Measurements from ENCODE around the gene AKIP1.
"Not testable (repeated sequence)": the region's sequence is repeated elsewhere in the genome, so short reads cannot be mapped to it uniquely, and the experiment has no call there.

AKIP1 gene, protein sequence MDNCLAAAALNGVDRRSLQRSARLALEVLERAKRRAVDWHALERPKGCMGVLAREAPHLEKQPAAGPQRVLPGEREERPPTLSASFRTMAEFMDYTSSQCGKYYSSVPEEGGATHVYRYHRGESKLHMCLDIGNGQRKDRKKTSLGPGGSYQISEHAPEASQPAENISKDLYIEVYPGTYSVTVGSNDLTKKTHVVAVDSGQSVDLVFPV
- 13.0 to 16.2 reads per million in 2 donors for total RNA-seq

DNA sequence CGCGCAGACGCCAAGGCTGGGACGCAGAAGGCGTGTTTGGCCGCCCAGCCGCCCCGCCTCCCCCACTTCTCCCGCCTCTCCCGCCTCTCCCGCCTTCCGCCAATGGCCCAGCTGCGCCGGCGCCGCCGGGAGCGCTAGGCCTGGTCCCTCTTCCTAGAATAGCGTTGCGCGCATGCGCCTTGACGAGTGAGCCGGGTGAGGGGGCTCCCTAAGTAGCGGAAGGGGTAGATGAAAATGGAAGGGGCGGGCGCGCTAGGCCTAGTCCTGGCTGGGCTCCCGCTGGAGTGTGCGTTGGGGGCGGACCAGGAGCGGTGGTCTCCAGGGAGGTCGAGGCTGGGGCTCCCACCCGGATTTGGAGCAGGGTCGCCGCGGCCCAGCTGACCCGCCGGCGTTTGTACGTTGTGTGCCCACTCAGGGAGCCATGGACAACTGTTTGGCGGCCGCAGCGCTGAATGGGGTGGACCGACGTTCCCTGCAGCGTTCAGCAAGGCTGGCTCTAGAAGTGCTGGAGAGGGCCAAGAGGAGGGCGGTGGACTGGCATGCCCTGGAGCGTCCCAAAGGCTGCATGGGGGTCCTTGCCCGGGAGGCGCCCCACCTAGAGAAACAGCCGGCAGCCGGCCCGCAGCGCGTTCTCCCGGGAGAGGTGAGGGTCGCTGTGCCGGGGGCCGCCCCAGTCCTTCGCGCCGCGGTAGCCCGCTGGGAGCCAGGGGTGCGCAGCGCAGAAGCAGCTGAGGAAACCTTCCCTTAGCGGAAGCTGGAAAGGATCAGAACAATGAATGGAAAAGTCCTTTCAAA lies at the start of gene AKIP1:
AKIP1 (plus strand) TSS at position 161 of the 795 bp plus-strand sequence; CDS start at position 422, 261 bp downstream.
- peak; percentile 76 for DNase-seq

DNA sequence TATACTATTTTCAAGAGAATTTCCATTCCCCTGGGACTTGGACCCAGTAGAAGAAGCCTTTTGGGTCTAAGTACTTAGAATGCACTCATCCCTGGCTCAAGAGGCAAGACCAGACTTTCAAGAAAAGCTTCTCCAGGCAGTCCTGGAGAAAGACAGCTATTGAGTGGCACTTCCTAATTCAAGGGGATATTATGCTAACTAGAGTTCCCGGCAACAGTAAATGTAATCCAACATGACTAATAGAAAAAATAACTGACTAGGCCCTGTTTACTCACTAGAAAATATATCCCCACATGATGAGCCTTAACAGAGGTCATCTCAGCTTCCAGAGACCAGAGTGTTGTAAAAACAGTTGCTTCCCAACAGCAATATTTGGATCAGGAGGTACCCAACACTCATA lies 47.2 kb upstream of the AKIP1 start:
- no peak for DNase-seq

DNA sequence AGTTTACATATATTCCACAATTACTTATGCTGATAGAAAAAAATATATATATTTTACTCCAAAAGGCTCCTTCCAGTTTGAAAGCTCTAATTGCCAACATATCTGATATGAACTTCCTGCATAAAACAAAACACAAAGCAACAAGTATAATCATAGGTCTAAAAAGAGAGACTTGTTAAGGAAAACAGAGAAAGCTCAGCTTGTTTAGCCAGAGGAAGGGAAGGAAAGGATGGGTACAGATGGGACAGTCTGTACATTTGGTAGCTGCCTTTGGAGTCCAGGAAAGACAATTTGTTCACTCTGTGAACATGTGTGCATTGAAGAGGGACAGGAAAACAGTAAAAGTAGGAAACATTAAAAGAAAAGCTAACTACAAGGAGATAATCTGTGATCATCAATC lies 45.7 kb upstream of the AKIP1 start:
- no peak for DNase-seq

DNA sequence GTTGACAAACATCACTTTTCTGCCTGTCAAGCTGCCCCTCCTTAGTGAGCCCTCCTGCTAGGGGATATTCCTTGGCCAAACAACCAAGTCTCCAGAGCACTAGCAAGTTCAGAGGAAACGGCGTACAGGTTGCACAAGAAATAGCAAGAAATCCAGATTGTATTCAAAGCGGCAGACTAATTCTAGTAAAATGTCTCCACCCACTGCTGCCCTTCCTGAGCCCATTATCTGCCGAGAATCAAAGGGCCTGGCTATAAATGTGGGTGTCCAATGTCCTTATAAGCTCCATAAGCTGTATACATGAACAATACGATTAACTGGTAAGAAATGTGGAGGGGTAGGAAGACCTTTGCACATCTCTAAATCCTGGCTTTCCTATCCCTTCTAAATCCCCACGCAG lies 44.0 kb upstream of the AKIP1 start:
- no peak for DNase-seq

DNA sequence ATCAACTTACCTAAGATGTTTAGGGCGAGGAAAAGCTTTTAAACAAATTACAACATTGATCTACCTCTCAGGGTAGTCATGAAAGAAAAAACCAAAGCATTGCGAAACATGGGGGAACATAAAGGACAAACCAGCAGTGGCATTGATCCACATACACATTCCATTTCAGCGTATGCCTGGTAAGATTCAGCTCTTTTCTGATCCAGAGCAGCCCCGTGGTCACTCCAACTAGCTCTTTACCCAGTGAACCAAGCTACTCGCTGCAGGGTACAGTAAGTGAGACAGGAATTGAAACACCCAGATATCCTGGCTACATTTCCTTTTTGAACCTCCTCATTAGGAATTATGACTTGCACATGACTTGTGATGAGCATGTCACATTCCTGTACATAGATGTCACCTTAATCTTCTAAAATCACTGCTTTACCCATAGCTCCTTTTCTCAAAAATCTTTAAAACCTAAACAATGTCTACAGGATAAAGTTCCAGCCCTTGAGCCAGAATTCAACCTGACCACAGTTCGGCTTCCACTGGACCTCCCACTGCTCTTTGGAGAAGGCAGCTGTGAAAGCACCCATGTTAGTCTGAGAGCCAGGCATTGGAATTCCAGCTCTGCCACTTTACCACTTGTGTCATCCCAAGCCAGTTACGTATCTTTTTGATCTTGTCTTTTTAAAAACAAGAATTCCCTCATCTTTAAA lies 42.9 kb upstream of the AKIP1 start:
- DNase-seq = no peak

DNA sequence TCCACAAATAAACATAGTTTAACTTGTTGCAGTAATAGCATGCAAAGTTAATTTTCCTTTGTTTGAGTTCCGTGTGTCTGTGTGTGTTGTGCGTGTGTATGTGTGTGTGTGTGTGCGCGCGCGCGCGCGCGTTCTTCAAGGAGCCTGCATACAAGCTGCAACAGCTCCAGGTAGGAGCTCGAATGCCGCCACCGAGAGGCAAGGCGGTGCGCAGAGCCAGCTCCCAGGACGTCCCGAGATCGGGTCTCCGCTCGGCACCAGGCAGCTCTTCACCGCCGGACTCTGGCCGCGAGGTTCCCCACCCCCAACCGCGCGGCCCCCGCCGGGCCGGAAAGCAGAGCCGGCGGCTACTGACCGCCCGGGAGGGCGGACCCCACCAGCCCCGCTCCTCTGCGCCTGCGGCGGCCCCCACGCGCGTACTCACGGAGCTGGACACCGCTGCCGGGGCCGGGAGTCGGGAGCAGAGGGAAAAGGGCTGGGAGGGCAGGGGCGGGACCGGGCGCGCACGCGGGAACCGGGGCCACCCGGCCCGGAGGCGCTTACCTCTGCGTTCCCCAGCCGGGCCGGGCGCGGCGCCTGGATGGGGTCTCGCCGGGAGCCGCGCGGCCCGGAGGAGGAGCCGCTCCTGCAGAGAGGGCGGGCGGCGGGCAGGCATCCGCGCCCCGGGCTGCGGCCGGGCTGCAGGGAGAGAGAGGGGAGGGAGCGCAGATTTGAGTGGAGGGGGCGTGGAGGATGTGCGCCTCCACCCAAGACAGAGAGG lies 40.4 kb upstream of the AKIP1 start:
- no peak for DNase-seq

DNA sequence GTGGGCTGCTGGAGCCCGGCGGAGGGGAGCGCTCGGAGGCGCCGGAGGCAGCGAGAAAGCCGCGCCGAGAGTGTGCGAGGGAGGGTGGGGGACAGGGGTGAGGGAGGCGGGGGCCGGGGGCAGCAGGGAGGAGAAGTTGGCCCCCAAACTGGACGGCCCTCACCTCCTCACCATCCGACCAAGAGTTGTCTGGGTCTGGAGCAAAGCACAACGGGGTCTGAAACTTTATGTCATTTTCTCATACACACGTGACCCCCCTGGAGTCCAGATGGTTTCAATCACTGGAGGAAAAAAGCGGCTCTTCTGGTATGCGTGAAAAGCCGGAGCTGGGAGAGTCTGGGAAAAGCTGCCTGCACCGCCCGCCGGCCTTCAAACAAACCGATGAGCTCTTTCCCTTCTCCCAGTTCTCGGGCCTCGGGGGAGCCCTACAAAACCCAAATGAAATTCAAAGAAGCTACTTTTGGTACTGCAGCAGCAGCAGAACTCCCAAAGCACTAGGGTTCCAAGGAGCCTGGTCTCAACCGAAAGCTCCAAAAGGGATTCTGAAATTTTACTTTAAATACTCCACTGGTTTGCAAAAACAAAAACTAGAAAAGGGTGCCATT lies 39.7 kb upstream of the AKIP1 start:
- DNase-seq = no peak

DNA sequence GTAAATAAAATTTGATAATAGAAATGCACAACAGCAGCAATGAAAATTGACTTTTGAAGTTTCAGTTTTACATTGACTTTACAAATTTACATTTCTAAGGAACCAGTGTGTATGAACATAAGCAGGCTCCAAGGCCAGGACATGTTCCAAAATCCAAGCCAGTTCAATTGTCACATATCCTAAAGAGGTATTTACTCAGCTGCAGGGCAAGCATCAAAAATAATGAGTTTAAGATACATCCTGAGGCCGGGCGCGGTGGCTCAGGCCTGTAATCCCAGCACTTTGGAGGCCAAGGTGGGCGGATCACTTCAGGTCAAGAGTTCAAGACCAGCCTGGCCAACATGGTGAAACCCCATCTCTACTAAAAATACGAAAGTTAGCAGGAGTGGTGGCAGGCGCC lies 39.0 kb upstream of the AKIP1 start:
- DNase-seq = no peak

DNA sequence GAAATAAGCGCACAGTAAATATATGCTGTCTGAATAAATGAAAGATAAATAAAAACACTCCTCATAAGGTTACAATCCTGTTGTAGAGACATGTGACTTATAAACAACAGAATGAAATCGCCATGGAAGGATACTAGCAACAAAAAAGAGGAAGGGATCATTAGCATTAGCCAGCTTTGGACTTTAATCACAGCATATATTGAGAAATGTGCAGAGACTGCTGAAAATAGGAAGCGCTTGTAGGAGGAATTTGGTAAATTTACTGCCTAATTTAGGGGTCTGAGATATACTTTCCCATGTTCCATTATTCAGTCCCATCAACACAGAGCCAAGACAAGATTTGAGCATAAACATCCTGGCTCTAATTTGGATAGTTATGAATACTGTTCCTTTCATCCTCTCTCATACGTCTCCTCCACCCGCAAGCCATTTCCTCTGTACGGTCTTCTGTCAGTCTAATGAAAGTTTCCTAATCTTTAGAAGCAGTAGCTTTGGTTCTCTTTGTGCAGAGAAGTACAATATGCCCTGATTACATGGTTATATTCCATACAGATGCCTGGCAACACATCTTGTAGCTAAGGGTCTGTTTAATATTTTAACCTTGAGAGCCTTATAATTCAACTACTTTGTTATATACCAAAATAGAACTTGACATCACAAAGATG lies 37.1 kb upstream of the AKIP1 start:
- DNase-seq = no peak

DNA sequence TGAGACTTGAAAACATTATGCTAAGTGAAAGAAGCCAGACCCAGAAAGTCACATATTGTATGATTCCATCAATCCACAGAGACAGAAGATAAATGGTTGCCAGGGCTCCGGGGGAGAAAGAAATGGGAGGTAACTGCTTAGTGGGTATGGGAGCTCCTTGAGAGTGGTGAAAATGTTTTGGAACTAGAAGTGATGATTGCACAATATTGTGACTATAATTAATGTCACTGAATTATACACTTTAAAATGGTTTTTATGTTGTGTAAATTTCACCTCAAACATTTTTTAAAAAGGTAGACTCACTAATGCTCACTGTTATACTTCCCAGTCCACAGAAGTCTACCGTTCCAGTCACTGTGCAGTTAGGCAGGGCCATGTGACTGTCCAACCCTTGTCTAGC lies 32.2 kb upstream of the AKIP1 start:
- no peak for DNase-seq

DNA sequence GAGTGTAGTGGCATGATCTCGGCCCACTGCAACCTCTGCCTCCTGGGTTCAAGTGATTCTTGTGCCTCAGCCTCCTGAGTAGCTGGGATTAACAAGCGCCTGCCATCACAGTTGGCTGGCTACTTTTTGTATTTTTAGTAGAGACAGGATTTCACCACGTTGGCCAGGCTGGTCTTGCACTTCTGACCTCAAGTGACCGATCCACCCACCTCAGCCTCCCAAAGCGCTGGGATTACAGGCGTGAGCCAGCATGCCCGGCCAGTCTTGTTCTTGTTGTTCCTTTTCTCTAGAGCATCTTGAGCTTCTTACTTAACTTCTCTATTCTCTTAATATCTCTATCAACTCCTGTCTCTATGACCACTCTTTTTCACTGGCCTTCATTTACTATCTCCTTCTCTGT lies 29.4 kb upstream of the AKIP1 start:
- not testable (repeated sequence) for DNase-seq

DNA sequence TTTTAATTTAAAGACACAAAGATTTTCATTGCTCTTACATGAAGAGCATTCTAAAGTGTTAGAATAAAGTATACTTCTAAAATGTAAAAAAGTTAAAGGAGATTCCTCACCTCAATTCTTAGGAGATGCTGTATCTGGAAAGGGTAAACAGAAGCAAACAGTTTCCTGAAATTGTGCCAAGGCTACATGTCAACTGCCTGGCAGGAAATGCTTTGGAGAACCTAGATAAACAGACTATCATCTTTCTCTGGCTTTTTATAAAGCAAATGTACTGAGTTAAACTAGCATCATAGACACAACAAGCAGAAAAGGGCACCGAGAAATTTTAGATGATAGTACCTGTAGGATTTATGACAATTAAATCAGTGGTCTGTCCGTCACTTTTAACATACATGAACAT lies 24.7 kb upstream of the AKIP1 start:
- no peak for DNase-seq

DNA sequence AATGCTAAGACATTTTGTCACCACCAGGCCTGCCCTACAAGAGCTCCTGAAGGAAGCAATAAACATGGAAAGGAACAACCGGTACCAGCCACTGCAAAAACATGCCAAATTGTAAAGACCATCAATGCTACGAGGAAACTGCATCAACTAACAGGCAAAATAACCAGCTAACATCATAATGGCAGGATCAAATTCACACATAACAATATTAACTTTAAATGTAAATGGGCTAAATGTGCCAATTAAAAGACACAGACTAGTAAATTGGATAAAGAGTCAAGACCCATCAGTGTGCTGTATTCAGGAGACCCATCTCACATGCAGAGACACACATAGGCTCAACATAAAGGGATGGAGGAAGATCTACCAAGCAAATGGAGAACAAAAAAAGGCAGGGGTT lies 19.8 kb upstream of the AKIP1 start:
- not testable (repeated sequence) for DNase-seq

DNA sequence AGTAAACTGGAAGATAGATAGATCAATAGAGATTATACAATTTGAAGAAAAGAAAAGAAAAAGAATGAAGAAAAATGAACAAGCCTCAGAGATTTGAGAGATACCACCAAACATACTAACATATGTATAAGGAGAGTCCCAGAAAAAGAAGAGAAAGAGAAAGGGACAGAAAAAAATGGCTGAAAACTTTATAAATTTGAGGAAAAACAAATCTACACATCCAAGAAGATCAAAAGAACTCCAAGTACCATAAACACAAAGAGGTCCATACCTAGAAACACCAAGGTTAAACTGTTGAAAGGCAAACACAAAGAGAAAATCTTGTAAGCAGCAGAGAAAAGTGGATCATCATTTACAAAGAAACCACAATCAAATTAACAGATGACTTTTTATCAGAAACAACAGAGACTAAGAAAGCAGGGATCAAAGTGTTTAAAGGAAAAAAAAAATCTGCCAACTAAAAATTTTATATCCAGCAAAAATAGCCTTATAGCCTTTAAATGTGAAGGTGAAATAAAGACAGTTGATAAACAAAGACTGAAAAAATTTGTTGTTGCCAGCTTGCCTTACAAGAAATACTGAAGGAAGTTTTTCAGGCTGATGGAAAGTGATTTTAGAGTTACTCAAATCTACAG lies 11.8 kb upstream of the AKIP1 start:
- DNase-seq = no peak

DNA sequence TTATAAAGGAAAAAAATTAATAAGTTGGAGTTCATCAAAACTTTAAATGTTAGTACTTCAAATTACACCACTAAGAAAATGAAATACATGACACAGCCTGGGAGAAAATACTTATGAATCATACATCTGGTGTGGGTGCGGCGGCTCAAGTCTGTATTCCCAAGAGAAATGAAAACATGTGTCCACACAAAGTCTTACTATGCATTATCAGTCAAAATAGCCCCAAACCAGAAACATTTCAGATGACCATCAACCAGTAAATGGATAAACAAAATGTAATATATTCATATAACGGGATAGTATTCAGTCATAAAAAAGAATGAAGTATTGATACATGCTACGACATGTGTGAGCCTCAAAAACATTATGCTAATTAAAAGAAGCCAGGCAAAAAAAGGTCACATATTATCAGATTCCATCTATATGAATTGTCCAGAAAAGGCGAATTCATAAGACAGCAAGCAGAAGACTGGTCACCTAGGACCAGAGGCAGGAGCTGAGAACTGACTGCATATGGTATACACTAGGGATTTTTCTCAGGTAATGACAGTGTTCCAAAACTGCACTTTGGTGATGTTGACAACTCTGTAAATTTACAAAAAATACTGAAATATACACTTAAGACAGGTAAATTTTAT lies 5.3 kb upstream of the AKIP1 start:
- no peak for DNase-seq

DNA sequence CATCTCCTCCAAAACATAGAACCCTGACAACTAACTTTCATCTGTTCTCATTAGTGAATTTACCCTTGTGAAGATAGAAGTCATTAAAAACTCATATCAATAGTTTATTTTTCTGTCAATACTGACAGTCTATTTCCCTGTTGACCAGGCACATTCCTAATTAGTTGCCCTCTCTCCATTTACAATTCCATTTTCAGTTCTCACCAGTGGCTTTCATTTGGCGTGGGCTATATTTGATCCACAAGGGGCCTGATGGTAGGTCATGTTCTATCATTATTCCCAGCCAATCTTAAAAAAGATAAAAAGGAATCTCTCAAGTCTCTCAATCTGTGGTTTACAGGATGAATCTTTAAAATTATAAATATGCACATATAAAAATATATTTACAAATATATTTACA lies 3.9 kb upstream of the AKIP1 start:
- no peak for DNase-seq

DNA sequence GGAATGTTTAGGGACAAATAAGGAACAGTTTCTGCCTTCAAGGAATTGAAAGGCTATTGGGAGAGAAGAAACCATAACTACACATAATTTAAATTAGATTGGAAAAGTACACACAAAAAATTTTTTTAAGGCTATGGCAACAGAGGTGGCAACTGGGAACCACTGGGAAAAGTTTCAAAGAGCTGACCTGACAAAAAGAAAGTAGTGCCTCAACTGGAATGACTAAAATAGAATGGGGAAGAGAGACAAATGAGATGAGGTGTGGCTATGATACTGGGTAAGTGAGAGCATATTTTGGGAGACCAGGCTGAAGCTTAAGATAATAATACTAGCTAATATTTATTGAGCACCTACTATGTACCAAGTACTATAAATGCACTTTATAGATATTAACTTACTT lies 2.9 kb upstream of the AKIP1 start:
- no peak for DNase-seq

DNA sequence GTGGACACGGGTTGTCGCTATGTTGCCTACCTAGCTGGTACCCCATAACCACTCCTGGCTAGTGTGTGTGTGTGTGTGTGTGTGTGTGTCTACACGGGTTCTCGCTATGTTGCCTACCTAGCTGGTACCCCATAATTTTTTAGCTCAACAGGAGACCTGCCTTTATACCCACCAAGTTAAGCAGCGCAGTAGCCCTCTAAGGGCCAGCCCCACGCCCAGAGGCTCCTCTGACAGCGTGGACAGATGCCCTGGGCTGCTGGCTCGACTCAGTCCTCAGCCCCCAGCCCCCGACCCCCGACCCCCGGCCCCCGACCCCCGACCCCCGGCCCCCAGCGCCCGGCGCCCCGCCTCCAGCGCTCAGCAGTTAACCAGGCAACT lies 351 bp upstream of the AKIP1 start:
- no peak for DNase-seq

DNA sequence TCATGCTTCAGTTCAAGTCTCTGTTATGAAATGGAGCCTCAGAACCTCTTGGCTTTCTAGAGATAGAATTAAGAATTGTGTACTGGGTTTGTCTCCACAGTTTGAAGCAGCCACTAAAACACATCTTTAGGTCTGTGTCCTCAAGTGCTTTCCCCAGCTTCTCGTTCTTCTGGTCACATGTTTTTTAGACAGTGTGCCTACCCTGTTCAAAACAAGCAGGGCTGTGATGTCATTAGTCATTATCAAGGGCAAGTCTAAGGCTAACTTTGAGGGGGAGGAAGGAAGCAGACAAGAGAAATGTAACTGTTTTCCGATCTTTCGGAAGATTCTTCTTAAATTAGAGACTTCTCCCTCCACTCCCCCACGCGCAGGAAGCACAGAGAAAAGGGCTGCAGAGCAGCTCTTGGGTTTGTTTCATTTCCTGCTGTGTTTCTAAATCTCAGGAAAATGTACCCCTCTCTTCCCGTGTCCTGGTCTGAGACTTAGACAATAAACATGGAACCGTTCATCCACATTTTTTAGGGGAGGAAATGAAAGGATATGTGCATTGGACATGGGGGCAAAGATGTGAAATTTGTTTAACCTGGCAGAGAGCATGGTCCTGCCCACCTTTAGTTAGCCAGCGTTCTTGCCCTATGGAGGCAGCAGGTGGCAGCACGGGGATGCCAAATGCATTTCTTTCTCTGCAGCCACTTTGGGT lies 3.1 kb downstream of the AKIP1 start:
- no peak for DNase-seq

DNA sequence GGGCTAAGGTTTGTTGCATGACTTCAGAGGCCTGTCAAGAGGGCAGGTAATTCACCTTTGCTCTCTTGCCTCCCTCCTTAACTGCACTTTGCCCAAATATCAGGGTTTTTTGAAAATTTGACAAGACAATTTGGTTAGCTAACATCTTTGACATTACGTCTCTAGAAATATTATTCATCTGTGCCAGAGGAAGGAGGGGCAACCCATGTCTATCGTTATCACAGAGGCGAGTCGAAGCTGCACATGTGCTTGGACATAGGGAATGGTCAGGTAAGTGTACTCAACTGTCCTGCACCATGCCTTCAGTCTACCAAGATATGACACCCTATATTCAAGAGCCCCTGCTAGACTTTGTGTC lies 3.7 kb downstream of the AKIP1 start:
- no peak for DNase-seq

Measured in activated gamma-delta T cell (primary cell).